NCI-H146 treated with DMSO at 0.1 percent for 48 hours (cell line): ENCODE data around the gene CLASRP.
"Not testable (repeated sequence)": the region's sequence is repeated elsewhere in the genome, so short reads cannot be mapped to it uniquely, and the experiment has no call there.

Source experiments
- DNase-seq: peaks from one replicate; lab custom pipeline; 2025; ENCODE audit not compliant: unreplicated experiment; lab: John Stamatoyannopoulos, UW

CLASRP gene

DNA sequence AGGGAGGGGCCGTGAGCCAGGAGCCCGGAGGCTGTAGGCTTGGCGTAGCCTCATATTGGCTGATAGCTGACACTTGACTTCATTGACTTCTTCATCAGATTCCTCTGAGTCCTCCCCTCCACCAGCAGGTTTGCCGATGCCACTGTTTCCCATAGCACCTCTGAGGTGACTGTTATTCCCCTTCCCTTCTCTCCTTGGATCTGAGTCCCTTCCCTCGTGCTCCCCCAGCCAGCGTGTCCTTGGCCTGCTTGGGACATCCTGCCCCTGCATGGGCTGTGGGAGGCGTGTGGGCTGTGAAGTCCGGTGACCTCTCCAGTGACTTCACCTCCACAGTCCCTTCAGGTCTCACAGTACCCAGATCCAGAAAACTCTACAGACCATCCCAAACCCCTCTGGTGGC is 63.0 kb downstream of the CLASRP start:
- no peak for DNase-seq

DNA sequence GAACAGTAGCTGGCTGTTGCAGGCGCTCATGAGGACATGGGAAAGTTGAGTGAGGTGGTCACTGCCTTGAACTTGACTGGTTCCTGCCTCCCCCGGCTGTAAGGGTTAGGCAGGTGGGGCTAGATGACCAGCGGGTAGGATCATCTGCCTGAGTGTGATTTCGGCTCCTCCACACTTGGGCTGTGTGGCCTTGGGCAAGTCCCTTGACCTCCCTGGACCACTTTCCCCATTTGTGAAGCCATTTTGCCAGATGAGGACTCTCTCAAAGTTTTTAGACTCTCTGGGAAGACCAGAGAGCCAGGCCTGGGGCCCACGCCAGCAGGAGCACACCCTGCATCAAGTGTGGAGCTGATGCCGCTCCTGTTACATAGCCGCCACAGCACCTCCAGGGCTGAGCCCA is 63.6 kb downstream of the CLASRP start:
- no peak for DNase-seq

DNA sequence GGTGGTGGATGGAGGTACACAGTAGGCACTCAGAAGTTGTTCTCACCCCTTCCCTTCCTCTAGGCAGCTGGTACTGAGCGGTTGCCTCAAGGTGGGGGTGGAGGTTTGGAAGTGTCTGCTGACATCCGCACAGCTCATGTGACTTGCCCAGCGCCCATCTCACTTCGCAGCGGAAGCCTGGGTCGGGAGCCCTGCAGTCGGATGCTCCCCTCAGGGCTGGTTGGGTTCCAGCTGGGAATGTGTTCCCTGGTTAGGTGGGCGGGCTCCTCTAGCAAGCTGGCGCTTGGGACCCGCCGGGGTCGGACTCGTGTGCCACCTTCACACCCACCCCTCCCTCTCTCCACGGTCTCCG is 64.3 kb downstream of the CLASRP start:
- no peak for DNase-seq

DNA sequence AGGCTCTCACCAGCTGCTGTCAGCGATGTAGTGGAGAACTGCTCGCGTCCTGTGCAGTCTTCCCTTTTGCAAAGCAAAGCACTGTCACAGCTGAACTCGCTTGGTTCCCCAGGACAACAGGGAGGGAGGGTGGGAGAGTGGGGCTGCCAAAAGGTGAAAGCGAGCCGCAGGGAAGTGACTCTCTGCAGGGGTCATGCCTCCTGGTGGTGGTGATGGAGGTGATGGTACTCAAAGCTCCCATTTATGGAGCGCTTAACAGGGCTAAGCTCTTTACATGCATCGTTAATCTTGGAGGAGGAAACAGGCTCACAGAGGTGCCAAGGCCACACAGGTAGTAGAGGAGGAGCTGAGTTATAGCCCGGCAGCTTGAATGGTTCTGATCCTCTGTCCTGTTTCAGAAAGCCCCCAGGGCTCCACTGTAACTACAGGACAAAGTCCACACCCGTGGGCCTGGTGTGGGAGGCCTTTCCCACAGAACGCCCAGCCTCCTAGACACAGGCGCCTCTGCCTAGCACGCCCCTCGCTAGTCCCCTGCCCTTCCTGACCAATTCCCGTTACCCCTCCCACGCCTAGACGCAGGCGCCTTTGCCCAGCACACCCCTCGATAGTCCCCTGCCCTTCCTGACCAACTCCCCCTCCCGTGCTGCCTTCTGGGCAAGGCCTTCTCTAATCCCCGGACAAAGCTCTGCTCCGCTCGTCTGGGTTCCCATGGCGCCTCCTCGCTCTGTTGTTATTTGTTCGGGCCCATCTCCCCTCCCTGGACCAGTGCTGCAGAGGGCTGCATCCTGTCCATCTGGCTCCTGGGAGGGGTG is 64.9 kb downstream of the CLASRP start:
- peak; percentile 39 for DNase-seq

DNA sequence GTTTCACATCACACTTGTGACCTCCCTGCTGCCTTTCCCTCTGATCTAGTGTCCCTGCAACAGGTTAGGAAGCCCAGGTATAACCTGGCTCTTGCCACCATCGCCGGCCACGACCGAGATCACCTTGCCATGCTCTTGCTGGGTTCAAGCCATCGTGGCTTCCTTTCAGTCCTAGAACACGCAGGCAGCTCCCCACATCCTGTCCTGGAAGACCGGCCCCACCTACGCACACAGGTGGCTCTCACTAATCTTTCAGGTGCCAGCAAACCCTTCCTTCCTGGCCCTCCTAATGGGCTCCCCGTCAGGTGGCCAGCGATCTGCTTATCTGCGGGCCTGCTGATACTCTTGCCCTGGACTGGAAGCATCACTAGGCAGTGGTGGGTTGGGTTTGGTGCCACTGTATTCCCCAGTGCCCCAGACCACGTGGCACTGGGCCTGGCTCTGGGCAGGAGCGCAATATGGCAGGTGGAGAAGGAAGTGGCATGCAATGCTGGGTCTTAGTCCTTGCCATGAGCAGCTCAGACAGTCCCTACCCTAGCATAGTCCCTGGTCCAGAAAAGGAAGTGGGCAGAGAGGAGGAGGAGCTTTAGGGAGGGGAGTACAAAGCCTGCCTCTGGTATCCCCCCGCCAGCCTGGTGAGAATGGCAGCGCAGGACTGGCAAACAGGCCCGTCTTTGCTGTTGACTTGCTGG is 66.0 kb downstream of the CLASRP start:
- no peak for DNase-seq

DNA sequence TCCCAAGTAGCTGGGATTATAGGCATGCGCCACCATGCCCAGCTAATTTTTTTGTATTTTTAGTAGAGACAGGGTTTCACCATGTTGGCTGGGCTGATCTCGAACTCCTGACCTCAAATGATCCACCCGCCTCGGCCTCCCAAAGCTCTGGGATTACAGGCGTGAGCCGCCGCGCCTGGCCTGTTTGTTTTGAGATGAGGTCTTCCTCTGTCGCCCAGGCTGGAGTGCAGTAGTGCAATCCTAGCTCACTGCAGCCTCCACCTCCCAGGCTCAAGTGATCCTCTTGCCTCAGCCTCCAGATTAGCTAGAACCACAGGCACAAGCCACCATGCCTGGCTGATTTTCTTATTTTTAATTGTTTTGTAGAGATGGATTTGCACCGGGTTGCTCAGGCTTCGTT is 67.5 kb downstream of the CLASRP start:
- not testable (repeated sequence) for DNase-seq

DNA sequence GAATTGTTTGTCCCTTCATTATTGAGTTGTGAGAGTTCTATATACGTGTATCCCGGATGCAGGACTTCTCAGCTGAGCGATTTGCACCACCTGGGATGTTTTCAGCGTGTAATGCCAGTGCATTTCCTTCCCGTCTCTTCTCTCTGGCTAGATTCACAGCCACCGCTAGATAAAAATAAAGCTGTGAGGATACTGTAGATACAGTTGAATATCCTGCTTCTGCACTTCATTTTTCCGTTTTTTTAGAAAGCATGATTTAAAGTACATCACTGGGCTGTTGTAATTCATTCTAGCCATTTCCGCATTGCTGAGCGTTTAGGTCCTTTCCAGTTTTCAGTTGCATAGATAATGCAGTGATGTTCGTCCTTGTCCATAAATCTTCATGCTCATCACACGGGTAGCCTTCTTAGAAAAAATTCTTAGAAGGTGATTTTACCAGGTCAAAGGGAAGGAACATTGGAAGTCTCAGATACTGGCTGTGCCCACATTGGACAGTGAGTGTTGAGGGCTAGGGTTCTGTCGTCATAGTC is 68.8 kb downstream of the CLASRP start:
- DNase-seq: no peak

DNA sequence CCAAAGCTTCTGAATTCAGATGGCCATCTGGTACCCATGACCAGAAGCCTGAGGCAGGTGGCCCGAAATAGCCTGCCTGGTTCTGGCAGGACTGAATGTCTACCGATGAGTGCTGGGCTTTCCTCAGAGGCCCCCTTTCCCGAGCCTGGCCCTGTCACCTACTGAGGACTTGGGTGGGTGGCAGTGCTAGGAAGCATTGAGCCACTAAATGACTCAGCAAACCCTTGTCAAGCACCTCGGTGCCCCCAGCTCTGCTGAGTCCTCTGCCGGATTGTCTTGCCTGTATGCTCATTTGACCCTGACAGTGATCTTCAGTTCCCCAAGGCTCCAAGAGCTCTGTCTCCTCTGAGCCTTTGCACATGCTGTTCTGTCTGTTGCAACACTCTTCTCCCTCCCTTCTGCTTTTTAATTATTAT is 72.0 kb downstream of the CLASRP start:
- no peak for DNase-seq

DNA sequence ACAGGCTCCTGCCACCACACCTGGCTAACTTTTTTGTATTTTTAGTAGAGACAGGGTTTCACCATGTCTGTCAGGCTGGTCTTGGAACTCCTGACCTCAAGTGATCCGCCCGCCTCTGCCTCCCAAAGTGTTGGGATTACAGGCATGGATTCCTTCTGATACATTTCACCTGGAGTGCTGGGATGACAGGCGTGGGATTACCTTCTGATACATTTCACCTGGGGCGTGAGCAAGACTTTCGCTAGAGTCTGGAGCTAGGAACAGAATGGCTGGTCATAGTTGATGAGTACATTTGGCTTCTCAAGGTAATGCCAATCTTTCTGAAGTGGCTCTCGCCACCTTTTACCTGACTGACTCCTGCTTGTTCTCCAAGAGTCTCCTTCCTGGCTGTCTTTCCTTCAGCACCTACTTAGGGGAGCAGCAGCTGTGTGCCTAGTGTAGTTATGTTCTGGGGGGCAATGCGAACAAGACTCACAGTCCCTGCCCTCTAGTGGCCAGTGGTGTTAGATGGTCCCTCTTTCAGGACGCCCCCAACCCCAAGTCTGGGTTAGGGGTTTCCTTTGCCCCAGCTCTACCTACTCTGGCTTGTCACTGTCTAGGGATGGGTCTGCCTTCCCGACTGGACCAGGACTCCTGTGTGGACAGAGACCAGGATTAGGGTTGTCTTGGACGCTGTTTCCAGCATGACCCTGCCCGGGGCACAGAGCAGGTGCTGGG is 73.4 kb downstream of the CLASRP start:
- no peak for DNase-seq

DNA sequence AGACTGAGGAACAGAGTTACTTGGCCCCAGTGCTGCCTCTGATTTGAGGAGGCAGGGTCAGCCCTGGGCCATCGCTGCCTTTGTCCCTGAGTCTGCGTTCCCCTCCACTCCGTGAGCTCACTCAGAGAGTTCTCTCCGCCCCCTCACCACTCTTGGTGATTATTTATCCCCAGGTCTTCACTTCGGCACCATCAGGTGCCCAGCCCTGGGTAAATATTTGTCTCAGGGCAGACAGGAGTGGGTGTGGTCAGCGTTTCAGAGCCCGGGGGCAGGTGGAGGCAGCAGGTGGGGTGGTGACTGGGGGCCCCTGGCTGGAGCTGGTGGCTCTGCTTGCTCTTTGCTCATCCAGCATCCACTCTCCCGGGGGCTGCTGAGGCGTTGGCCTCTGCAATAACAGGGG is 74.8 kb downstream of the CLASRP start:
- peak; percentile 97 for DNase-seq

DNA sequence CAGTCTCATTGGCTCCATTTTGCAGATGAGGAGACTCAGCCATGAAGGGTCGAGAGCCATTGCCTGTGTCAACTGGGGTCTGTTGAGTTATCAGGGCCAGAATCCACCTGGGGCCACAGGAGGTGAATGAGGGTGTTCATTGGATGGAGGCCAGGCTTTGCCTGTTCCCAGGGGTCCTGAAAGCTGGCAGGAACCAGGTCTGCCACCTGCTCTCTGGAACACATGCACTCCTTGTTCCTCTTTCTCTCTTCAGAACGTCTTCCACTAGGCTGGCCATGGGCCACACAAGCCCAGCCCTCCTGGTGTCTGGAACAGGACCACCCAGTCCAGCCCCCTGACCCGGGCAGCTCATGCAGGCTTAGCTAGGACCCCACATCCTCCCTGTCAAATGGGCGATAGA is 75.3 kb downstream of the CLASRP start:
- no peak for DNase-seq

DNA sequence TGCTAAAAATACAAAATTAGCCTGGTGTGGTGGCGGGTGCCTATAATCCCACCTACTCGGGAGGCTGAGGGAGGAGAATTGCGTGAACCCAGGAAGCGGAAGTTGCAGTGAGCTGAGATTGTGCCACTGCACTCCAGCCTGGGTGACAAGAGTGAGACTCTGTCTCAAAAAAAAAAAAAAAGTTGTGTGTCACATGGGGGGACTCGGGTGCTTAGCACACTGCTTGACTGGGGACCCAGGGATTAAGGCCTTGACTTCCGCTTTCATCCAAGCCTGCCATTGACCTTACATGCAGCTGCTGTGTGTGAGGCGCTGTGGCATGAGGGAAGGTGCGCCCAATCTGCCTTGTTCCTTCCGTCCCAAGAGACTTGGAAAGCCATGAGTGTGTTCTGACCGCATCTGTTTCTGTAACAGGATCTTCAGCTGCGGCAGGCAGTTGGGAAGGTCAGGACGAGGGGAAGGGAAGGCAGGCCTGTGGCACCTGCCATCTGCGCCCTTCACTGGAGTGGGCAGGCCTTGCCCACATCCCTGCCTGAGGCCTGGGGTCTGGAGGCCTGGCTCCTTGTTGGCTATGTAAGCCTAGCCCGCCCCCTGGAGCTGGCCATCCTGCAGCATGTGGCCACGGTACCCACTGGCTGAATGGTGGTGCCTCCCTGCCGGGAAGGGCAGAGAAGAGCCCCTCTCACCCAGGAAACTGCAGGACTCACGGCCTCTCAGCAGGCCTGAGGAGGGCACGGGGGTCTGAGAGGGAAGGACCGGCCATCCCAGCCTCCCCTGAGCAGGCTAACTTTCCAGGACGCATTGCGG is 77.2 kb downstream of the CLASRP start:
- DNase-seq: no peak

DNA sequence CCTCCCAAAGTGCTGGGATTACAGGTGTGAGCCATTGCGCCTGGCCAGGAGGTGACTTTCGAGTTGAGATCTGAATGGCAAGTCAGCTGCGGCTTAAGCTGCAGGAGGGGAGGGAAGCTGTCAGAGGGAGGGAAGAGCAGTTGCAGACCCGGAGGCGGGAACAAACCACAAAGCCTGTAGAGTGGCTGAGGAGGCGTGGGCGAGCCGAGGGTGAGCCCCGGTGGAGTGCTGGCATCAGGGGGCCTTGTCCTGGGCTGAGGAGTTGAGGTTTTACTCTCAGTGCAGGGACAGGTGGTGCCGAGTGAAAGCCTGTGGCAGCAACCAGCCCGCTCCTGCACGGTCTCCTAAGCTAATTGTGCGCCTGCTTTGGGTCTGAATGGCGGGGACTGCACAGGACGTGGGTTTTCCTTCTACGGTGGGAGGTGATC is 78.3 kb downstream of the CLASRP start:
- DNase-seq: no peak

DNA sequence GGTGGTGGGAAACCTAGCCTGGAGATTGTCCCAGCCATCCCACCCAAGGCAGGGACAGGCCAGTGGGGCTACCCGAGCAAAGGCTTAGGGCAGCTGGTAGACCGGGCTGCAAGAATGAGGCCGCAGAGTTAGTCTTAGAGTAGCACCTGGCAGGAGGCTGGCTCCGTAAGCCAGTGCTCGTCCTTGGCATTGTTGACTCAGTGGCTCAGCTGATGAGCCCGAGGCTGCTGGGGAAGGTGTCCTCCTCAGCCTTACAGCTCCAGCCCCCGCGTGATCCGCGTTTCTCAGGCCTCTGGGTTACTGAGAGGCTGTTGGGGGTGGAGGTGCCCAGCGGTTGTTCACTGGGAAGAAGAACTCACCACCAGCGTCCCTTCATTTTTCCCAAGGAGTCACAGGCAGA is 78.8 kb downstream of the CLASRP start:
- no peak for DNase-seq

DNA sequence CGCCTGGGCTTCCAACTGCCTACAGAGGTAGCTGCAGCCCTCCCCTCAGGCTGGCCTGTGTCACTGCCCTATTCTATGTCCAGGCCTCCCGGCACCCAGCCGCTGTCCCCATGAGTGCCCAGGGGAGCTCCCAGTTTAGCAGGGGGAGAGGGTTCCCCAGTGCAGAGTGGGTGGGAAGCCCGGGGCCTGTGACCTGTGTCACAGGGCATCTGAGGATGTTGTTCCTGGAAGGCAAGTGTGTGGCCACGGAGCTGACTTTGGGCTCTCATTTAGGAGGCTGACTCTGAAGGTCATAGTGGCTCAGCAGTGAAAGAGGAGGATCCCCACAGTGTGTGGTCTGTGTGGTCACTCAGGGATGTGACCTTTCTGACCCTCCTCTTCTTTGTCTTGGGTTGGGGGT is 79.3 kb downstream of the CLASRP start:
- DNase-seq: no peak

DNA sequence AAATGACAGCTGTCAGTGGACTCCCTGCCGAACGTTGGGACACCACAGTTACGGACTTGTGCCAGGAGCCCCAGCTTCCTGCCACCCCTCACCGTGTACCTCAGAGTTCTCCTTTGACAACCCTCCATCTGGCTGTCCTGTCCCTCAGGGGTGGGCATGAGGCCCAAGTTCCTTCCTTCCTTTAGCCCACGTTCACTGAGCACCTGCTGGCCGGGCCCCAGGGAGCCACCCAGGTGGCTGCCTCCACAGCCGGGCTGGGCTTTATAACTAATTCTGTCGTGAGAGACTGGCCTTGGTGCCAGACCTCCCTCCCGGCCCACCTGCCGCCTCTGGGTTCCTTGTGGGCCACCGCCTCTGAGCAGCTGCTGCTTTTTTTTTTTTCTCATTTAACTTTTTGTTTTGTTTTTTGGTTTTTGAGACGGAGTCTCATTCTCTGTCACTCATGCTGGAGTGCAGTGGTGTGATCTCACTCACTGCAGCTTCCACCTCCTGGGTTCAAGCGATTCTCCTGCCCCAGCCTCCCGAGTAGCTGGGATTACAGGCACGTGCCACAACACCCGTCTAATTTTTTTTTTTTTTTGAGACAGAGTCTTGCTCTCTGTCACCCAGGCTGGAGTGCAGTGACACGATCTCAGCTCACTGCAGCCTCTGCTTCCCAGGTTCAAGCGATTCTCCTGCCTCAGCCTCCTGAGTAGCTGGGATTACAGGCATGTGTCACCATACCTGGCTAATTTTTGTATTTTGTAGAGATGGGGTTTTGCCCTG is 79.9 kb downstream of the CLASRP start:
- DNase-seq: peak; percentile 30

DNA sequence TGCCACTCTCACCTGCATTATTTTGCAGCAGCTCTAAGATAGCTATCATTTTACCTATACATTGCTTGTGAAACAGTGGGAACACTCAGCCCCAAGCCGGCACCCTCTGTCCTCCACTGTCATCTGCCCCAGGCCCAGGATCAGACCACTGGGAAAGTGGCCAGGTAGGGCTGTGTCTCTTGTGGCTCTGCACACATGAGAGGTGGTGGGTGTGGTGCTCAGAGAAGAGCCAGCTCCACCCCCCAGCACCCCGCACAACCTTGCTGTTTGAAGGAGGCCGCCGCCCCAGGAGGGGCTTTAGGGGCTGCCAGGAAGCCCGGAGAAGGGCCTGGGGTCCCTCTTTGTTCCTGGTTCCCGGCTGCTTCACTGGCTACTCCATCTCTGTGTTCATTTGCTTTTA is 80.7 kb downstream of the CLASRP start:
- no peak for DNase-seq
